ENCODE measurements around the gene DLGAP1.

DNA sequence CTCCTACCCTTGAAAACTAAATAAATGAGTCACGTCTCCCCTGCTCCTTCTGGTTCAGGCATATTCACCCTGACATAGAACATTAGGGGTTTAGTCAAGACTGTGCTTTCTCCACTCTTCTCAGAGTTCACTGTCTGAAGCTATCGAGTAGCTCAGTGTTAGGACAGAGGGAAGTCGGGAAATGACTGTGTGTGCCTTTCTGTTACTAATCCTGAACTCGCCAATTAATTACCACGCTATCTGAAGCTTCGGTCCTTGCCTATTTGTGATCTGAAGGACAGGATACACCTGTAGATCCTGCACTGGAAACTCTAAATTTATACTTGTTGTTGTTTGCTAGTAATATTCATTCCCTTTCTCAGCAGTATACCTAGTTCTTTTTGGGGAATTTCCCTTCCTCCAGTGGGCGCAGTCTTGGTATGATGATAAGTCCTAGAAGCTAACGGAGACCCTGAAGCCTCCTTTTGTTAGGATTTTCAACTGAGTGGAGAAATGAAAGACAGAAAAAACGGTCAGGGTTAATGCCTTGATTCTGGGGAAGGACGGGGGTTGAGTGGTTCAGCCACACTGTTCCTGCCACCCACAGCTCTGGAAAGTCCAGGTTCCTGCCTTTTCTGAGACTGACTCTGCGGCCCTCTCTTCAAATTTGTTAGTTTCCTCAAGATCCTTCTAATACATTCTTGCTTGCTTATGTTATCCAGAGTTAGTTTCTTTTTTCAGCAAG, 218.0 kb downstream of the DLGAP1 start:
- TF ChIP-seq POLR2A (IDR thresholded peaks at IDR 0.05): no peak
- TF ChIP-seq, protein P1, sequence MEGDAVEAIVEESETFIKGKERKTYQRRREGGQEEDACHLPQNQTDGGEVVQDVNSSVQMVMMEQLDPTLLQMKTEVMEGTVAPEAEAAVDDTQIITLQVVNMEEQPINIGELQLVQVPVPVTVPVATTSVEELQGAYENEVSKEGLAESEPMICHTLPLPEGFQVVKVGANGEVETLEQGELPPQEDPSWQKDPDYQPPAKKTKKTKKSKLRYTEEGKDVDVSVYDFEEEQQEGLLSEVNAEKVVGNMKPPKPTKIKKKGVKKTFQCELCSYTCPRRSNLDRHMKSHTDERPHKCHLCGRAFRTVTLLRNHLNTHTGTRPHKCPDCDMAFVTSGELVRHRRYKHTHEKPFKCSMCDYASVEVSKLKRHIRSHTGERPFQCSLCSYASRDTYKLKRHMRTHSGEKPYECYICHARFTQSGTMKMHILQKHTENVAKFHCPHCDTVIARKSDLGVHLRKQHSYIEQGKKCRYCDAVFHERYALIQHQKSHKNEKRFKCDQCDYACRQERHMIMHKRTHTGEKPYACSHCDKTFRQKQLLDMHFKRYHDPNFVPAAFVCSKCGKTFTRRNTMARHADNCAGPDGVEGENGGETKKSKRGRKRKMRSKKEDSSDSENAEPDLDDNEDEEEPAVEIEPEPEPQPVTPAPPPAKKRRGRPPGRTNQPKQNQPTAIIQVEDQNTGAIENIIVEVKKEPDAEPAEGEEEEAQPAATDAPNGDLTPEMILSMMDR (IDR thresholded peaks at IDR 0.05): no peak
- TF ChIP-seq POLR2AphosphoS5 (IDR thresholded peaks at IDR 0.05): no peak

Data from breast epithelium (tissue), 3 donors.